Measurements from ENCODE around the gene ZNF311.

DNA sequence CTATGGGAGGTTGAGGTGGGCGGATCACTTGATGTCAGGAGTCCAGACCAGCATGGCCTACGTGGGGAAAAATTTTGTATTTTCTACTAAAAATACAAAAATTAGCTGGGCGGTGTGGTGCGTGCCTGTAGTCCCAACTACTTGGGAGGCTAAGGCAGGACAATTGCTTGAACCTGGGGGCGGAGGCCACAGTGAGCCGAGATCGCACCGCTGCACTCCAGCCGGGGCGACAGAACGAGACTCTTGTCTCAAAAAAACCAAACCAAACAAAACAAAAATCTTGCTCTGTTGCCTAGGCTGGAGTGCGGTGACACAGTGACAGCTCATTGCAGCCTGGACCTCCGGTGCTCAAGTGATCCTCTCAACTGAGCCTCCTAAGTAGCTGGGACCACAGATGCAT is 23.7 kb upstream of the ZNF311 start:
- no peak for TF ChIP-seq POLR2AphosphoS5 (IDR thresholded peaks at IDR 0.05)
- no peak for TF ChIP-seq CTCF (IDR thresholded peaks at IDR 0.05)

Data from transverse colon (tissue), 4 donors.